ENCODE data around the gene MYO1G. TPM values are rescaled to one million over a fixed set of nuclear protein-coding genes. Genes with fewer than 3 reads are reported as not detected.
A peak's percentile ranks its signal among the peaks of the same experiment; 100 is the strongest.

The MYO1G gene
- total and polyA plus RNA-seq, 4 experiments from 2014 or later: 92.9 to 168 (median 119) TPM

GRCh38 chr7:45013465-45013967, 34.7 kb upstream of the MYO1G start:
- Mint-ChIP-seq H3K4me3 (peak overlapping the region in 3 of 8 donors; percentile 16 to 50 (median 41)), H3K36me3 (peaks cover 21 to 22% of the 10 kb centered on the region in 2 donors), H3K9me3 (no peaks in the 10 kb centered on the region), H3K27ac (peak overlapping the region; percentile 41 to 92 (median 81)), H3K4me1 (peaks cover 27 to 59% (median 39%) of the 10 kb centered on the region in 4 donors), H3K27me3 (no peaks in the 10 kb centered on the region)
- Histone ChIP-seq H3K36me3 (ENCODE audit: insufficient read depth, low read length) (no peaks in the 10 kb centered on the region), H3K27me3 (ENCODE audit: insufficient read depth, low read length) (no peaks in the 10 kb centered on the region), H3K4me3 (ENCODE audit: low read length in 2 of 2) (no peak overlapping the region), H3K9me3 (ENCODE audit: control insufficient read depth in 1 of 2, low read length in 2 of 2) (no peaks in the 10 kb centered on the region), H3K4me1 (ENCODE audit: insufficient read depth, low read length) (peaks cover 23% of the 10 kb centered on the region), H3K27ac (ENCODE audit: low read depth, low read length) (no peak overlapping the region)
- ChIA-PET POLR2A (ENCODE audit: partially characterized antibody) (interaction anchor here (0.7 to 6.6 kb wide), 5 partner anchors 13 to 41 kb away, joined by 3 to 56 read pairs (median 5); no protein-coding TSS in a partner anchor), CTCF (ENCODE audit: partially characterized antibody) (interaction anchor here (1.9 to 5.4 kb wide), 4 partner anchors 13 to 122 kb away, joined by 4 to 28 read pairs (median 18); partner anchors contain the start of gene CCM2)
- DNase-seq: peak in 4 of 5 donors; percentile 55 to 71 (median 62)
- intact Hi-C loops (cut with micrococcal nuclease): no loop called here

GRCh38 chr7:45007571-45008328, 28.9 kb upstream of the MYO1G start:
- Mint-ChIP-seq H3K27ac (peak overlapping the region in 6 of 7 donors; percentile 39 to 81 (median 60)), H3K4me3 (no peak overlapping the region), H3K9me3 (no peaks in the 10 kb centered on the region), H3K36me3 (peaks cover 18% of the 10 kb centered on the region in 2 donors), H3K4me1 (peaks cover 27 to 63% (median 40%) of the 10 kb centered on the region in 4 donors), H3K27me3 (no peaks in the 10 kb centered on the region)
- H3K9me3 ChIP-seq (ENCODE audit: control insufficient read depth in 1 of 2, low read length in 2 of 2): no peaks in the 10 kb centered on the region
- intact Hi-C loops (cut with micrococcal nuclease): no loop called here
- ChIA-PET CTCF (ENCODE audit: partially characterized antibody) (interaction anchor here (0.7 to 1.5 kb wide), 3 partner anchors 25 to 106 kb away, joined by 3 to 7 read pairs (median 3); no protein-coding TSS in a partner anchor), POLR2A (ENCODE audit: partially characterized antibody) (interaction anchor here (0.7 to 1.4 kb wide), 4 partner anchors 8 to 518 kb away, joined by 3 to 5 read pairs (median 3); partner anchors contain the start of genes CCM2 and NUDCD3)
- DNase-seq: no peak
- H3K27me3 ChIP-seq (ENCODE audit: insufficient read depth, low read length): no peaks in the 10 kb centered on the region
- H3K4me3 ChIP-seq (ENCODE audit: low read length in 2 of 2): no peak overlapping the region
- H3K4me1 ChIP-seq (ENCODE audit: insufficient read depth, low read length): peaks cover 50% of the 10 kb centered on the region
- H3K27ac ChIP-seq (ENCODE audit: low read depth, low read length): no peak overlapping the region
- no peaks in the 10 kb centered on the region for H3K36me3 ChIP-seq (ENCODE audit: insufficient read depth, low read length)

GRCh38 chr7:45007106-45007505, 28.3 kb upstream of the MYO1G start:
- Mint-ChIP-seq H3K9me3 (no peaks in the 10 kb centered on the region), H3K4me1 (peaks cover 26 to 60% (median 40%) of the 10 kb centered on the region in 4 donors), H3K27me3 (no peaks in the 10 kb centered on the region), H3K36me3 (peaks cover 12 to 17% of the 10 kb centered on the region in 2 donors), H3K4me3 (peak overlapping the region in 2 of 8 donors; percentile 4 to 17), H3K27ac (peak overlapping the region in 6 of 7 donors; percentile 18 to 81 (median 60))
- H3K9me3 ChIP-seq (ENCODE audit: control insufficient read depth in 1 of 2, low read length in 2 of 2): no peaks in the 10 kb centered on the region
- peaks cover 55% of the 10 kb centered on the region for H3K4me1 ChIP-seq (ENCODE audit: insufficient read depth, low read length)
- no peak overlapping the region for H3K4me3 ChIP-seq (ENCODE audit: low read length in 2 of 2)
- no peak overlapping the region for H3K27ac ChIP-seq (ENCODE audit: low read depth, low read length)
- CTCF ChIA-PET (ENCODE audit: partially characterized antibody): interaction anchor here (1.5 kb wide), 1 partner anchor 34 kb away, joined by 7 read pairs; no protein-coding TSS in a partner anchor
- H3K27me3 ChIP-seq (ENCODE audit: insufficient read depth, low read length): no peaks in the 10 kb centered on the region
- no peaks in the 10 kb centered on the region for H3K36me3 ChIP-seq (ENCODE audit: insufficient read depth, low read length)
- intact Hi-C loops (cut with micrococcal nuclease): no loop called here
- DNase-seq: no peak
- POLR2A ChIA-PET (ENCODE audit: partially characterized antibody): interaction anchor here (0.7 to 1.4 kb wide), 3 partner anchors 14 to 517 kb away, joined by 3 to 5 read pairs (median 3); partner anchors contain the start of gene NUDCD3

- Histone ChIP-seq H3K27me3 (ENCODE audit: insufficient read depth, low read length) (no peaks in the 10 kb centered on the region), H3K9me3 (ENCODE audit: control insufficient read depth in 1 of 2, low read length in 2 of 2) (no peaks in the 10 kb centered on the region), H3K27ac (ENCODE audit: low read depth, low read length) (no peak overlapping the region), H3K4me1 (ENCODE audit: insufficient read depth, low read length) (peaks cover 63% of the 10 kb centered on the region), H3K4me3 (ENCODE audit: low read length in 2 of 2) (no peak overlapping the region), H3K36me3 (ENCODE audit: insufficient read depth, low read length) (no peaks in the 10 kb centered on the region)
- ChIA-PET CTCF (ENCODE audit: partially characterized antibody) (interaction anchor here (1.5 to 9.9 kb wide), 4 partner anchors 11 to 30 kb away, joined by 3 to 150 read pairs (median 35); no protein-coding TSS in a partner anchor), POLR2A (ENCODE audit: partially characterized antibody) (interaction anchor here (0.6 to 20.2 kb wide), 4 partner anchors 16 to 117 kb away, joined by 3 to 479 read pairs (median 192); partner anchors contain the start of gene MYO1G)
- peaks cover 0 to 3% (median 0%) of the 10 kb centered on the region in 8 donors for H3K9me3 Mint-ChIP-seq
- no peak overlapping the region for H3K4me3 Mint-ChIP-seq
- no peaks in the 10 kb centered on the region for H3K27me3 Mint-ChIP-seq
- H3K27ac Mint-ChIP-seq: peak overlapping the region in 3 of 7 donors; percentile 24 to 81 (median 47)
- DNase-seq: no peak
- H3K36me3 Mint-ChIP-seq: peaks cover 12 to 23% of the 10 kb centered on the region in 2 donors
- H3K4me1 Mint-ChIP-seq: peaks cover 32 to 66% (median 49%) of the 10 kb centered on the region in 4 donors
- intact Hi-C loops (cut with micrococcal nuclease): no loop called here
Observed at GRCh38 chr7:45003789-45004188, 25.0 kb upstream of the MYO1G start.

GRCh38 chr7:45001826-45002225, 23.0 kb upstream of the MYO1G start:
- no peaks in the 10 kb centered on the region for H3K27me3 ChIP-seq (ENCODE audit: insufficient read depth, low read length)
- DNase-seq: no peak
- POLR2A ChIA-PET (ENCODE audit: partially characterized antibody): interaction anchor here (0.6 to 20.2 kb wide), 27 partner anchors 10 to 428 kb away, joined by 3 to 479 read pairs (median 6); partner anchors contain the start of genes DDX56, MYO1G, PURB and TBRG4
- peak overlapping the region; percentile 64 for H3K27ac ChIP-seq (ENCODE audit: low read depth, low read length)
- CTCF ChIA-PET (ENCODE audit: partially characterized antibody): interaction anchor here (0.8 to 9.9 kb wide), 15 partner anchors 11 to 177 kb away, joined by 3 to 150 read pairs (median 7); partner anchors contain the start of gene MYO1G
- no peak overlapping the region for H3K4me3 ChIP-seq (ENCODE audit: low read length in 2 of 2)
- Mint-ChIP-seq H3K4me1 (peaks cover 27 to 57% (median 42%) of the 10 kb centered on the region in 4 donors), H3K27me3 (no peaks in the 10 kb centered on the region), H3K36me3 (peaks cover 5 to 15% of the 10 kb centered on the region in 2 donors), H3K27ac (peak overlapping the region; percentile 31 to 96 (median 96)), H3K4me3 (peak overlapping the region in 7 of 8 donors; percentile 28 to 94 (median 91)), H3K9me3 (peaks cover 0 to 3% (median 0%) of the 10 kb centered on the region in 8 donors)
- no peaks in the 10 kb centered on the region for H3K36me3 ChIP-seq (ENCODE audit: insufficient read depth, low read length)
- H3K9me3 ChIP-seq (ENCODE audit: control insufficient read depth in 1 of 2, low read length in 2 of 2): no peaks in the 10 kb centered on the region
- intact Hi-C loops (cut with micrococcal nuclease): loop anchor here (1.0 kb wide), 1 partner anchor 25 kb away; no protein-coding TSS in a partner anchor
- H3K4me1 ChIP-seq (ENCODE audit: insufficient read depth, low read length): peaks cover 58% of the 10 kb centered on the region

GRCh38 chr7:45001138-45001694, 22.4 kb upstream of the MYO1G start:
- Histone ChIP-seq H3K27ac (ENCODE audit: low read depth, low read length) (peak overlapping the region; percentile 64), H3K4me3 (ENCODE audit: low read length in 2 of 2) (peak overlapping the region; percentile 53 to 84), H3K9me3 (ENCODE audit: control insufficient read depth in 1 of 2, low read length in 2 of 2) (no peaks in the 10 kb centered on the region), H3K27me3 (ENCODE audit: insufficient read depth, low read length) (no peaks in the 10 kb centered on the region), H3K36me3 (ENCODE audit: insufficient read depth, low read length) (no peaks in the 10 kb centered on the region), H3K4me1 (ENCODE audit: insufficient read depth, low read length) (peaks cover 61% of the 10 kb centered on the region)
- Mint-ChIP-seq H3K36me3 (peaks cover 5 to 15% of the 10 kb centered on the region in 2 donors), H3K9me3 (peaks cover 0 to 3% (median 0%) of the 10 kb centered on the region in 8 donors), H3K27me3 (no peaks in the 10 kb centered on the region), H3K4me1 (peaks cover 32 to 58% (median 43%) of the 10 kb centered on the region in 4 donors), H3K27ac (peak overlapping the region; percentile 89 to 96 (median 96)), H3K4me3 (peak overlapping the region; percentile 86 to 94 (median 91))
- CTCF ChIA-PET (ENCODE audit: partially characterized antibody): interaction anchor here (0.7 to 9.9 kb wide), 19 partner anchors 12 to 176 kb away, joined by 3 to 150 read pairs (median 5); partner anchors contain the start of genes MYO1G and TBRG4
- intact Hi-C loops (cut with micrococcal nuclease): loop anchor here (1.0 kb wide), 1 partner anchor 26 kb away; no protein-coding TSS in a partner anchor
- peak; percentile 72 to 90 (median 76) for DNase-seq
- POLR2A ChIA-PET (ENCODE audit: partially characterized antibody): interaction anchor here (0.9 to 20.2 kb wide), 26 partner anchors 10 to 427 kb away, joined by 3 to 479 read pairs (median 6); partner anchors contain the start of genes DDX56, MYO1G, PURB and TBRG4
